ENCODE measurements around the gene CYP2U1. TPM values are rescaled to one million over a fixed set of nuclear protein-coding genes. Genes with fewer than 3 reads are reported as not detected.

The CYP2U1 gene
- total and polyA plus RNA-seq, 2 of the 8 experiments (the other 6 are each of a cell fraction or from before 2014, with no cell fraction given), result 3.1 to 5.0 TPM

DNA sequence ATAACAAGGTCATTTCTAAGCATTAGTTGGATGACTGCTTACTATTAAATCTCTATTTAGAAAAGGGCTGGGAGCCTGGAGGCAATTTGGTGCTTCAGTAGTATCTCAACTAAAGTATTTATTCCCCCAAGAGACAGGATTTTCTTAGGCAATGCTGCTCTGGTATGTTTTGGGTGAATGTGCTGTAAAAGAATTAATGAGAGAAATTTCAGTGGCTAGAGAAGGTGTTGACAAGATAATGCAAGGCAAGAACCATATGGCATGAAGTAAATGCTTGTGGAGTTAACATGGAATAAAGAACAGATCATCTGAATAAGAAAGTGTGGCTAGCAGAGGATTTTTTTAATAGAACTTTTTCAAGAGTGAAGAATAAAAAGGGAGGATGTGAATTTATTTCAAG lies 3.9 kb downstream of the CYP2U1 start (continued):
- TF ChIP-seq EGR1 (IDR thresholded peaks at IDR 0.05; ENCODE audit: borderline replicate concordance, low read depth, low read length), result no peak
- no peak for TF ChIP-seq TBP (IDR thresholded peaks at IDR 0.05; ENCODE audit: low read depth, low read length)
- no peak for TF ChIP-seq RAD21 (IDR thresholded peaks at IDR 0.05 in 1 of 2, conservative IDR thresholded peaks at IDR 0.05 in 1 of 2; ENCODE audit: low read depth in 2 of 2, low read length in 2 of 2)

All from H1 (cell line).